ES-I3 (cell line): ENCODE data around the gene C1orf198.

Experiments
- H3K36me3 ChIP-seq: 2 replicates; pipeline ENCODE4 v1.6.1; 2013; ENCODE audit warnings: mild to moderate bottlenecking, low read length, control low read depth, moderate library complexity; ENCODE audit not compliant: insufficient read depth
- H3K4me1 ChIP-seq: 2 replicates; pipeline ENCODE4 v1.6.1; 2013; ENCODE audit warnings: mild to moderate bottlenecking, control low read depth, low read length; ENCODE audit not compliant: insufficient read depth
- H3K9ac ChIP-seq: 2 replicates; pipeline ENCODE4 v1.6.1; 2013; ENCODE audit warnings: low read depth, mild to moderate bottlenecking, low read length, moderate library complexity
- H3K9me3 ChIP-seq: 2 replicates; pipeline ENCODE4 v1.6.1; 2013; ENCODE audit warnings: mild to moderate bottlenecking, low read length, moderate library complexity; ENCODE audit not compliant: control insufficient read depth, insufficient read depth

Gene C1orf198

DNA sequence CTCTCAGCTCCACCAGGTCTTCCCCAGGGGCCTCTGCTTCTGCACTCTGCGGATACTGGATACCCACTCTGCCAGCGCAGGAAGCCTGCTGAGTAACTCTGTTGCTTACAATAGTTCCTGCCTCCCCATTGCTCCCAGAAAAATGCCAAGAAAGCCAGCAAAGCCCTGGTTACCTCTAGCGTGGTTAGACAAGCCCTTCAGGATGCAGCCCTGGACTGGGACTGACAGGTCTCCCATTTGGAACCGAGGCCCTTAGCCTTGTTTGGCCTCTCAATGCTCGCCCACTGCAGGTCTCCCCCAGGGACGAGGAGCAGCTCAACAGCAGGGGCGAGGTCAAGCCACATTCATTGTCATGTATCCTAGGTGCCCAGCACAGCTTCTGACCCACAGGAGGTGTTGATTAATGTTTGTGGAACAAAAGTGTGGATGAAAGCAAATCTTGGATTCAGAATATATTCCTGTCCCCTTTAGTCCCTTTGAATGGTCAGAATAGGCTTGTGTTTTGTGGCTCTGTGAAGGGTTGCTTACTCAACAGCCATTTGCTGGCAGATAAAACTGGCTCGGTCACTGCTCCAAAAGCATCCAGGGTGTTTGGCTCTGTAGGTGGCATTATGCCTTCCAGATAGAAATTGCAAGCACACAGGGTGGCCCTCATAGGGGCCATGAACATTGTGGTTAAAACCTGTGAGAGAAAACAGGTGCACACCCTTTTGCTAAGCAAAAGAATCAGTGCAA, 58.9 kb downstream of the C1orf198 start:
- Histone ChIP-seq H3K4me1 (no peaks in the 10 kb centered on the region), H3K36me3 (no peaks in the 10 kb centered on the region), H3K9me3 (peaks cover 5% of the 10 kb centered on the region), H3K9ac (no peak overlapping the region)

DNA sequence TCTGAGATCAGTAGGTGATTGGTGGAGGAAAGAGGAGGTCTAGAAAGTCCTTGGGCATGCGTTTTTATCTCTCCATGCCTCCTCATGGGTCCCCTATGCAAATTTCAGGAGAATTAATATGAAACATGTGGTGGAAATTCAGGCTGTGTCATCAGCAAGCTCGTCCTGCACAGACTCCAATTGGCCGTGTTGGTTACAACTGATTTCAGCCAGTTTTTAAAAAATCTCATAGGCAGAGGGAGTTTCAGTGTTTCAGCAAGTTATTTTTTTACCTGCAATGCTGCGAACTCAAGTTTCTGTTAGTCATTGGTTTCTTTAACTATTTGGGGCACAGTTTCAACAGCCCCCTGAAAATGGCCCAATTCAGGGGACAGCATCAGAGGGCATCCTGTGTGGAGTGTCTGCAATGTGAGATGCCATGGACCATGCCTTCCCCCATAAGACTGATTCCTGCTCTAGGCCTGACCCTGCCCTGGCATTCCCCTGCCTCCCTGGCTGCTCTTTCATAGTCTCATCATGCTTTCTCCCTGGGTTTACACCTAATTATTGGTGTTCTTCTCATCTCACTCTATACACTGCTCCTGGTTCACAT, 59.9 kb downstream of the C1orf198 start:
- H3K9me3 ChIP-seq: peaks cover 5% of the 10 kb centered on the region
- no peaks in the 10 kb centered on the region for H3K4me1 ChIP-seq
- H3K36me3 ChIP-seq: no peaks in the 10 kb centered on the region
- H3K9ac ChIP-seq: no peak overlapping the region

DNA sequence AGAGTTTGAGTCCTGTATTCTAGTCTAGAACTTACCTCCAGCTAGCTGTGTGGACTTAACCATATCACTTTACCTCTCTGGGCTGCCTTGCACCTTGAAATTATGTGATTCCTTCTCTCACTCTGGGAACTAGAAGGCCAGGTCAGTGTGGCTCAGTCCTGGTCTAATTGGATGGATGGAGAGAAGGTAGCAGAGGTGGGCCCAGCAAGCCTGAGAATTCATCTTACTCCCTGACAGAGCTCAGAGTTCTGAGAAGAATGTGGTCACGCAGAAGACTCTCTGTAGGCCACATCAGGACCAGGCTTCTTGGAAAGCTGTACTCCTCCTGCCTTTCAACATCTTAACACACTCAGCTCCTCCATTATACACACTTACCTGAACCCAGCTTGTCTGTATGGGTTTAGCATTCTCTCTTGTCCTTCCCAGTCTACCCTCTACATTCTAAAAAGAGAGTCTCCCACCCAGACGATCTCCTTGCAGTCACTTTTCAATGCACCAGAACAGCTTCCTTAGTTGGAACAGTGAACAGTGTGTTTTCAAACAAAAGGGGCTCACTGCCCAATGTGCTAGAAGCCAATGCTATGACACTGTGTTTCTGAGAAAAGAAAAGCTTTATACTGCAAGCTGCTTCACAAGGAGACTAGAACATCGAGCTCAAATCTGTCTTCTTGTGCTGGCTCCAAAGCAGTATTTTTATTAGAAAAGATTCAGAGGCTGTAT, 60.6 kb downstream of the C1orf198 start:
- no peak overlapping the region for H3K9ac ChIP-seq

DNA sequence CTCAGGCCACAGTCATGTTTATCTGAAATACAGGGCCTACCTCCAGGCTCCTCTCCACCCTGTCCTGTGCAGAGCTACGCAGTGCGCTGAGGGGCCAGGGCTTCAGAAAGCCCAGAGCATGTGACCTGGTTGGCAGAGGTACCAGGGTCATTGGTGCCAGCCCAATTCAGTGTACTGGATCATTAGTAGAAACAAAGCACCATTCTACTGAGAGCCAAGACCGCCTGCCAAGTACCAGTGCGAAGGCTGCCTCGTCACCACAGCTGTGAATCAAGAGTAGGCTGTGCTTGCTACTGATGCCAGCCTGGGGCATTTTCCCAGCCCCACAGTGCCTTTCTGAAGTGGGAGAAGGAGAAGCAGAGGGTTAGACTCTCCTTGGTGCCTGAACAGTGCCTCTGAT, 61.3 kb downstream of the C1orf198 start:
- Histone ChIP-seq H3K36me3 (no peaks in the 10 kb centered on the region), H3K9me3 (no peaks in the 10 kb centered on the region), H3K4me1 (no peaks in the 10 kb centered on the region), H3K9ac (no peak overlapping the region)

More for the DNA sequence above, 60.6 kb downstream of the C1orf198 start:
- Histone ChIP-seq H3K9me3 (peaks cover 2% of the 10 kb centered on the region), H3K4me1 (no peaks in the 10 kb centered on the region), H3K36me3 (no peaks in the 10 kb centered on the region)

DNA sequence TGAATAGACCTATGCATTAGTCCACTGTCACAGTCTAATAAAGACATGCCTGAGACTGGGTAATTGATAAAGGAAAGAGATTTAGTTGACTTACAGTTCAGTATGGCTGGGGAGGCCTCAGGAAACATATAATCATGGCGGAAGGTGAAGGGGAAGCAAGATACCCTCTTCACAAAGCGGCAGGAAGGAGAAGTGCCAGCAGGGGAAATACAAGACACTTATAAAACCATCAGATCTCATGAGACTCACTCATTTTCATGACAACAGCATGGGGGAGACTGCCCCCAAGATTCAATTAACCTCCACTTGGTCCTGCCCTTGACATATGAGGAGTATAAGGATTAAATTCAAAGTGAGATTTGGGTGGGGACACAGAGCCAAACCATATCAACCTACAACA, 61.8 kb downstream of the C1orf198 start:
- no peaks in the 10 kb centered on the region for H3K36me3 ChIP-seq
- H3K4me1 ChIP-seq: no peaks in the 10 kb centered on the region
- H3K9me3 ChIP-seq: no peaks in the 10 kb centered on the region
- H3K9ac ChIP-seq: no peak overlapping the region

DNA sequence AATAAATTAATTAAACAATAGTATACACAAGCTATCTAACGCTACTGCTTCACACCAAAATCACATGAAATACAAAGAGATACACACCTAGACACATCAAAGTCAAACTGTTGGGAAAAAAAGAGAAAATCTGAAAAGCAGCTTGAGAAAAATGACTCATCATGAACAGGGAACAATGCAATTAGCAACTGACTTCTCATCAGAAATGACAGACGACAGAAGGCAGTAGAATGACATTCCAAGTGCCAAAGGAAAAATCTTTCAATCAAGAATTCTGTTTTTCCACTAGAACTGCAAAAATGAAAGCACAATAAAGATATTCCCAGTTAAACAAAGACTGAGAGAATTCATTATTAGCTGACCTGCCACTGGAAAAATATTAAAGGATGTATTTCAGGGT, 63.9 kb downstream of the C1orf198 start:
- Histone ChIP-seq H3K9me3 (no peaks in the 10 kb centered on the region), H3K36me3 (no peaks in the 10 kb centered on the region), H3K9ac (no peak overlapping the region), H3K4me1 (no peaks in the 10 kb centered on the region)

DNA sequence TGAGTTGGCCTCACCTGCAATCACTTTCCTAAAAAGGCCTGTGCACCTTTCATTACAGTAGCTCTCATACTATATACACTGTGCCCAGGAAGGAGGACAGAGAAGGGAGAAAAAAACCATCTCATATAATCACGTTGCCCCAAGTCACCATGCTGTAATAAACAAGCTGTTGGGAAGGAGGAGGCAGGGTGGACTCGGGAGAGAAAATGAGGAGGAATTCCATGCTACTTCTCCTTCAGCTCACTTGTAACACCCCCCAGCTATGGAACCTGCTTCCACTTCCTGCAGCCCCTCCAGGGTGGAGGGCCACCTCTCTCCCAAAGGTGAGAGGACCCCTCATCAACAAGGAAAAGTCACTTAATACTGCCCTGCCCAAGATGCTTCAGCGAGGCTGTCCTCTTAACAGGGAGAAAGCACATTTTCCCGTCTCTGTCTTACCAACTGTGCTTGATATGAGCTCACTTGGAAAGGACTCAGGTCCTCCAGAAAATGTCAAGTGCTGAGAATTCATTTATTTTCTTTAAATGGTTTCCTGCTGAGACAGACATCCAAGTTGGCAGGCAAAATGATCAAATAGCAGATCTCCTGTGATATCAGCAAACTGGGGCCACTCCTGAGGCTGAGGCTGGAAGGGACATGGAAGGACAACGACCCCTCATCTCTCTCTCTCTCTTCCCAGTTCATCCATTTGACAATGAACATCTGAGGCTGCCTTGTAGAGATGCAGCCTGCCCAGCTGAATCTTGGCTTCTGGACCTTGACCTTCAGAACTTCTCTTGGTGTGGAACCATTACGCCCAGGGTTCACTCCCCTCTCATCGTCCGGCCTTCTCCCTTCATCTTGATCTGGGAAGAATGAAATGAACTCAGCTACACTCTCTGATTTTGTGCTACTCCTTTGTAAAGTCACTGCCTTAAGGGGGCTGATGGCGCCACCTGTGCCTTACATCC, 67.2 kb downstream of the C1orf198 start:
- Histone ChIP-seq H3K4me1 (no peaks in the 10 kb centered on the region), H3K36me3 (no peaks in the 10 kb centered on the region), H3K9me3 (no peaks in the 10 kb centered on the region), H3K9ac (no peak overlapping the region)

DNA sequence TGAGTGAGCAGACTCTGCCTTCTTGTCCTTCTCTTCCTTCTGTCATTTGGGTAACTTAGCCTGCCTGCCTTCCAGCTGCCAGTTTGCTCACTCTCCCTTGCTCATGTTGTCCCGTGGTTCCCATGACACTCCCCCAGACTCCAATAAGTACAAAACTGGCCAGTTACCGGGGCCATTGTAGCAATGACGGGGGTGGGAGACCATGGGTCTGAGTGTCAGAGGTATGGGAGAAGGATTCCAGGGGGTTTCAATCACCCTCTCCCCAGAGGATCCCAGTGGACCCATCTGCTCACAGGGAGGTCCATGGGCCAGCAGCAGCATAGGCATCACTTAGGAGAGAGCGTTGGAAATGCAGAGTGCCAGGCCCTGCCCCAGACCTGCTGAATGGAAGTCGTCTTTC, 69.8 kb downstream of the C1orf198 start:
- no peak overlapping the region for H3K9ac ChIP-seq
- H3K4me1 ChIP-seq: no peaks in the 10 kb centered on the region
- H3K9me3 ChIP-seq: no peaks in the 10 kb centered on the region
- H3K36me3 ChIP-seq: no peaks in the 10 kb centered on the region

DNA sequence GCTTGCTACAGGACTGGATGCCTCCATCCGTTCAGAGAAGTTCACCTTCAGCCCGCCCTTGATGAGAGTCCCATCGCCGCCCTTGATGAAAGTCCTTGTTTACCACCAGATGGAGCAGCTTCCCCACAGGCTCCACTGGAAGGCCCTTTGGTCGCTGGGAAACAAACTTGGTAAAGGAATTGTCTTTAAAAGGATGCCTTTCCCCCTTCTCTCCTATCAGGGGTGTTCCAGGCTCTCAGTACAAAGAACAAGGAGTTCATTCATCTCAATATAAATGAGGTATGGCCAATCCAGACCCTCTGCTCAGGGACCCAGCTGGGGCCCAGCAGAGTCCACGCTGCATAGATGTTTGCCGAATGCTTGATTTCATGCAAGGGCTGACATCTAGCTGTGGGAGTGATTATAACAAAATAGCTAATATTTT, 70.4 kb downstream of the C1orf198 start:
- Histone ChIP-seq H3K36me3 (no peaks in the 10 kb centered on the region), H3K4me1 (no peaks in the 10 kb centered on the region), H3K9me3 (no peaks in the 10 kb centered on the region), H3K9ac (no peak overlapping the region)

DNA sequence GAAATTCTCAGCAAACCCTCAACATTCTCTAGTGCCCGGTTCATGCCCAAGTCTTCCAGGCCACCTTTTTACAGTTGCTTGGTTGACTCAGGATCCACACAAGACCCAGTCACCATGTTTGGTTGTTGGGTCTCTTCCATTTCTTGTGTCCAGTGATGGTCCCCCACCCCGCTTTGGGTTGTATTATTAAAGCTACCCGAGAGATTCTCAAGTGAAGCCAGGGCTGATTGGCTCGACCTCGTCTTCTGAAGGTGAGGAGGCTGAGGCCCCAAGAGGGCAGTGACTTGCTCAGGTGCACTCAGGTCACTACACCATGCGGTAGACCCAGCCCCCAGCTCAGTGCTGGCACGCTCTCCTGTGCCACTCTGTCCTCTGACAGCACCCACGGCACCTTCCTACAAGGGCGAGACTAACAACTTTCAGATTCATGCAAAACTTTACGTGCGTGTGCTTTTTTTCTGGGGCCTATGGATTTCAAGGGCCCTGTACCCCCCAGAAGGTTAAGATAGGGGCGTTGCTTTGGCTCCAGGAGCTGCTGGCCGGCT, 70.9 kb downstream of the C1orf198 start:
- Histone ChIP-seq H3K36me3 (no peaks in the 10 kb centered on the region), H3K4me1 (no peaks in the 10 kb centered on the region), H3K9me3 (no peaks in the 10 kb centered on the region), H3K9ac (no peak overlapping the region)

DNA sequence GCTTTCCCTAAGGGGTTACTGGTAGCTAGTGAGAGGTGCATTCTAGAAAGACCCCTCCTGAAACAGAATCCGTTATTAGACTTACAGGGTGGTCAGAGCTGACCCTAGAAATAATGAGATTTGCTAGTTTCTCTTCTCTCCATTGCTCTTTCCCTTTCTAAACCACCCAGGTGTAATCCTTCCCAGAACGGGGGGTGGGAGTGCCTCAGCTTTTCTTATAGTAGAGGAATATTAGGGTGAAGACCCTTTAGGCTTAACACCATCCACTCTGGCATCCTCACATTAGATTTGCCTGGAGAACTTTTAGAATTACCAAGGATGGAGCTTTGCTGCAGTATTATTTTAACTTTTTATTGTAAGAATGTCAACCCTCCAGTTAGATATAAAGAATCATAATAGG, 71.7 kb downstream of the C1orf198 start:
- Histone ChIP-seq H3K4me1 (no peaks in the 10 kb centered on the region), H3K36me3 (no peaks in the 10 kb centered on the region), H3K9ac (no peak overlapping the region), H3K9me3 (no peaks in the 10 kb centered on the region)

DNA sequence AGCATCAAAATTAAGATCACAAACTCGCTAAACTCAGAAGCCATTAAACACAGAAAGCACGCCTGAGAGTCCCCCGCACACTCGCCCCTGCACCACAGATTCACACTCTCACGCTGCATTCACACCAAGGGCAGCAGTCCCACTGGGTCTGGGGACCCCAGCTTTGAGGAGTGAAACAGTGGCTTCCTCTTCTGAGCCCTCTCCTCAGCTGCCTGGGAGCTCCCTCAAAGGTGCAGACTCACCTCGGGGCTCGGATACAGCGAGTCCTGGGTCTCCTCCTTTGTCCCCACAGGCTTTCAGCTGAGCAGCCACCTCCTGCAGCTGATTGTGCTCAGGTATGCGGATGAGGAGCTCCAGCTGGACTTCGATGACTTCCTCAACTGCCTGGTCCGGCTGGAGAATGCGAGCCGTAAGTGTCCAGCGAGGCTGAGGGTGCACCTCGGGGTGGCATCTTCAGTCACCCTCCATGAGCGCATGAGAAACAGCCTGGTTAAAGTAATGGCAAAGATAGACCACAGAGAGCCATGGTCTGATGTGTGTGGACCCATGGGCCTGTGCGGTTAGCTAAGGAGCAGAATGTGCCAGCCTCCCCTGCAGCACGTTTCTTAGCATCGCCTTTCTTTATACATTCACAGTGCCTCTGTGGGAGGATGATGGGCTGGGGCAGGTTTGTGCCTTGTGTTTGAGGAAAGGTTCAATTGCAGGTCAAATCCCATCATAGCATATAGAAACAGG, 73.3 kb downstream of the C1orf198 start:
- Histone ChIP-seq H3K36me3 (no peaks in the 10 kb centered on the region), H3K9ac (no peak overlapping the region), H3K9me3 (no peaks in the 10 kb centered on the region), H3K4me1 (no peaks in the 10 kb centered on the region)

DNA sequence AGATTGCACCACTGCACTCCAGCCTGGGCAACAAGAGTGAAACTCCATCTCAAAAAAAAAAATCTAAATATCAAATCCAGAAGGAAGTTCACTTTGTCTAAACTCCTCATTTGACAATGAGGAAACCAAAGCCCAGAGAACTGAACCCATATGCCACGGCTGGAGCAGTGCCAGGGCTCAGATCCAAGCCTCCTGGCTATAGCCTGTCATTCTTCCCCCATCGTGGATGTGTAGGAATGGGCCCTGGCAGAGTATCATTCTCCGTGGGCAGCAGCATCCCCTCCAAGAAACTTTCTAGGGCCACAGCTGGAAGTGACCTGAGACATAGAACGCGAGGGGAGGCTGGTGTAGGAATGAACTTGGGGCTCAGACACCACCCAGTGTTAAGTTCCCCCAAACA, 73.9 kb downstream of the C1orf198 start:
- H3K36me3 ChIP-seq: no peaks in the 10 kb centered on the region
- no peaks in the 10 kb centered on the region for H3K9me3 ChIP-seq
- no peaks in the 10 kb centered on the region for H3K4me1 ChIP-seq
- H3K9ac ChIP-seq: no peak overlapping the region

DNA sequence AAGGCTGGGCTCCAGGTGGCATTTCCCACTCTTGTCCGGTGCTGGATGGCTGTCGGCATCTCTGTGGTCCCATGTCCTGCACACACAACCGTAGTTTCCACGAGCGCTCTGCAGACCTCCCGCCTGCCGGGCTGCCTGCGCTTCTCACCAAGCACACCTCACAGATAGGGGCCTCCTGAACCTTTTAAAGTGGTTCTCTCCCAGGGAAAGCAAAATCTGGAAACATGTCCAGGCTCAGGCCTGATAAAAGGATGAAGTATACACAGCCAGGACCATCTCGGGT, 74.9 kb downstream of the C1orf198 start:
- Histone ChIP-seq H3K36me3 (no peaks in the 10 kb centered on the region), H3K9ac (no peak overlapping the region), H3K9me3 (no peaks in the 10 kb centered on the region), H3K4me1 (no peaks in the 10 kb centered on the region)
